ENCODE results near the gene RFXANK. TPM values are rescaled to one million over a fixed set of nuclear protein-coding genes. Genes with fewer than 3 reads are reported as not detected.

The RFXANK gene
- total and polyA plus RNA-seq, 2 experiments from 2014 or later, result 44.7 to 88.3 TPM

DNA sequence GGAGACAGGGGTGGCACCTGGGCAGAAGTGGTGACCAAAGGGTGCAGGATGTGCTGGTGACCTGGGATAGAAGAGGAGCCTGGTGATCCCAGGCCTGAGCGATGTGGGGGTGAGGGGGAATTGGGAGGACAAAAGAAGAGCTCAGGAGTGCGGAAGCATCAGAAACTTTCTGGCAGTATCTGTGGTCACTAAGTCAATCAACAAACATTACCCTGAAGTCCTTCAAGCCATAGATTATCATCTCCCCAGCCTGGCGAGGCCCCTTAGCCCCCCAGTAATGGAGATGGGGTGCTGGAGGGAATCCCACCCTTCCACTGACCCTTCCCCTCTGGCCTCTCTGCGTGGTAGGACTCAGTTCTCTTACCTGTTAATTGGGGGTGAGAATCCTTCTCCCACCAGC, 32.5 kb upstream of the RFXANK start:
- Histone ChIP-seq H3K4me3 (no peak overlapping the region), H3K9me2 (replicated peaks; ENCODE audit: insufficient read depth) (no peaks in the 10 kb centered on the region), H3K4me1 (ENCODE audit: insufficient read depth) (no peaks in the 10 kb centered on the region), H3K27me3 (no peaks in the 10 kb centered on the region), H3K27ac (no peak overlapping the region), H3K9me3 (ENCODE audit: low read depth) (no peaks in the 10 kb centered on the region), H3K79me2 (no peaks in the 10 kb centered on the region), H4K20me1 (ENCODE audit: insufficient read depth, poor library complexity, severe bottlenecking) (no peaks in the 10 kb centered on the region), H3K4me2 (no peak overlapping the region), H2AFZ (no peak overlapping the region), H3K36me3 (replicated peaks; ENCODE audit: insufficient read depth, low read depth) (no peaks in the 10 kb centered on the region)
- no peak for DNase-seq (ENCODE audit: low spot score)
- TF ChIP-seq EZH2phosphoT487 (IDR thresholded peaks at IDR 0.05; ENCODE audit: low read depth, severe bottlenecking, unreplicated experiment) (no peak), EZH2 (IDR thresholded peaks at IDR 0.05; ENCODE audit: borderline replicate concordance) (no peak)
- TF ChIP-seq, protein P1, sequence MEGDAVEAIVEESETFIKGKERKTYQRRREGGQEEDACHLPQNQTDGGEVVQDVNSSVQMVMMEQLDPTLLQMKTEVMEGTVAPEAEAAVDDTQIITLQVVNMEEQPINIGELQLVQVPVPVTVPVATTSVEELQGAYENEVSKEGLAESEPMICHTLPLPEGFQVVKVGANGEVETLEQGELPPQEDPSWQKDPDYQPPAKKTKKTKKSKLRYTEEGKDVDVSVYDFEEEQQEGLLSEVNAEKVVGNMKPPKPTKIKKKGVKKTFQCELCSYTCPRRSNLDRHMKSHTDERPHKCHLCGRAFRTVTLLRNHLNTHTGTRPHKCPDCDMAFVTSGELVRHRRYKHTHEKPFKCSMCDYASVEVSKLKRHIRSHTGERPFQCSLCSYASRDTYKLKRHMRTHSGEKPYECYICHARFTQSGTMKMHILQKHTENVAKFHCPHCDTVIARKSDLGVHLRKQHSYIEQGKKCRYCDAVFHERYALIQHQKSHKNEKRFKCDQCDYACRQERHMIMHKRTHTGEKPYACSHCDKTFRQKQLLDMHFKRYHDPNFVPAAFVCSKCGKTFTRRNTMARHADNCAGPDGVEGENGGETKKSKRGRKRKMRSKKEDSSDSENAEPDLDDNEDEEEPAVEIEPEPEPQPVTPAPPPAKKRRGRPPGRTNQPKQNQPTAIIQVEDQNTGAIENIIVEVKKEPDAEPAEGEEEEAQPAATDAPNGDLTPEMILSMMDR (IDR thresholded peaks at IDR 0.05; ENCODE audit: poor library complexity), result no peak
- 93% methylated on average over 4 of the region's 4 CpGs for WGBS (ENCODE audit: low lambda C conversion rate, missing lambda C conversion rate)

DNA sequence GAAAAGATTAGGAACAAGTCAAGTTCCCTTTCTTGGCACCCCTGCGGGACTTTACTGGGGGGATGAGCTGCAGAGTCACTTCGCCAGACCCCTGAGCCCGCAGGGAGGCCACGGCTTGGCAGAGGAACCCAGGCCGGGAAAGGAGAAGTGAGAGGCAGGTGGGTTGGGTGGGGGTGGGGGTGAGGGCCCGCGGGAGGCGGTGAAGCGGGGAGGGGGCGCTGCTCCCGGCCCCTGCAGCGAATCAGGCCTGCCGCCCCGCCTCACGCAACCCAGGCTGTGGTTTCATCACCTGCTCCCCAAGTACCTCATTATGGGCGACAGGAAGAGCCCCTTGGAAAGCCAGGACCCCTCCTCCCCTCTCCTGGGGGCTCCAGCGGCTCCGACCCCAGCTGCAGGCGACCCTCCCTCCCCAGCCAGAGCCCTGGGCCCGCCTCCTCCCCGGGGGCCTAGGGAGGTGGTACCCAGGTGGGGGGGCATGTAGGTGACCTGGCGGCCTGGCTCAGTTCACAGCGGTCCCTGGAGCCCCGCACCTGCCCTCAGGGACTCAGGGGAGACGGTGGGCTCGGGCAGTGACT, 31.5 kb upstream of the RFXANK start:
- 77% methylated on average over 15 of the region's 26 CpGs for WGBS (ENCODE audit: low lambda C conversion rate, missing lambda C conversion rate)
- Histone ChIP-seq H3K9me2 (replicated peaks; ENCODE audit: insufficient read depth) (no peaks in the 10 kb centered on the region), H4K20me1 (ENCODE audit: insufficient read depth, poor library complexity, severe bottlenecking) (no peaks in the 10 kb centered on the region), H3K27ac (no peak overlapping the region), H3K4me3 (no peak overlapping the region), H3K27me3 (no peaks in the 10 kb centered on the region), H3K4me2 (no peak overlapping the region), H3K79me2 (no peaks in the 10 kb centered on the region), H3K36me3 (replicated peaks; ENCODE audit: insufficient read depth, low read depth) (no peaks in the 10 kb centered on the region), H3K9me3 (ENCODE audit: low read depth) (no peaks in the 10 kb centered on the region), H3K4me1 (ENCODE audit: insufficient read depth) (no peaks in the 10 kb centered on the region), H2AFZ (no peak overlapping the region)
- no peak for DNase-seq (ENCODE audit: low spot score)
- TF ChIP-seq EZH2phosphoT487 (IDR thresholded peaks at IDR 0.05; ENCODE audit: low read depth, severe bottlenecking, unreplicated experiment), result no peak
- TF ChIP-seq, protein P1 (IDR thresholded peaks at IDR 0.05; ENCODE audit: poor library complexity), result no peak
- TF ChIP-seq EZH2 (IDR thresholded peaks at IDR 0.05; ENCODE audit: borderline replicate concordance), result no peak

DNA sequence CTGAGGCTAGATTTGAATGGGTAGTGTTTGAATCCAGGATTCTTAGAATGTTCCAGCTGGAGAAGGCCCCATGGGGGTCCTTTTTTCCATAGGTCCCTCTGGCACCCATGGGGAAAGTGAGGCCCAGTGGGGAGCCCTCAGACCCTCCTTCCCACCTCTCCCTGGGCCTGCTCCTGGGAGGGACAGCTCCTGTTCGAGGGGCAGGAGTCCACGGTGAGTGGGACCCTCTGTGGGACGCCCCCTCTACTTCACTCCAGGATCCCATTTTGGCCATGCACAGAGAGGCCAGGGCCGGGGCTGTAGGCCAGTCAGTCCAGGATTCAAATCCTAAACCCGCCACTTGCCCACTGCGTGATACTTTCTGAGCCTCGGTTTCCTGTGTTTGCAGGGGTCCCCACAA, 29.6 kb upstream of the RFXANK start:
- TF ChIP-seq, protein P1 (IDR thresholded peaks at IDR 0.05; ENCODE audit: poor library complexity), result no peak
- no peak for TF ChIP-seq EZH2 (IDR thresholded peaks at IDR 0.05; ENCODE audit: borderline replicate concordance)
- TF ChIP-seq EZH2phosphoT487 (IDR thresholded peaks at IDR 0.05; ENCODE audit: low read depth, severe bottlenecking, unreplicated experiment), result no peak
- Histone ChIP-seq H3K36me3 (replicated peaks; ENCODE audit: insufficient read depth, low read depth) (no peaks in the 10 kb centered on the region), H4K20me1 (ENCODE audit: insufficient read depth, poor library complexity, severe bottlenecking) (no peaks in the 10 kb centered on the region), H3K4me1 (ENCODE audit: insufficient read depth) (no peaks in the 10 kb centered on the region), H3K27ac (no peak overlapping the region), H2AFZ (no peak overlapping the region), H3K9me3 (ENCODE audit: low read depth) (no peaks in the 10 kb centered on the region), H3K79me2 (no peaks in the 10 kb centered on the region), H3K4me3 (no peak overlapping the region), H3K4me2 (no peak overlapping the region), H3K27me3 (no peaks in the 10 kb centered on the region), H3K9me2 (replicated peaks; ENCODE audit: insufficient read depth) (no peaks in the 10 kb centered on the region)
- DNase-seq (ENCODE audit: low spot score), result no peak
- whole genome bisulfite sequencing (ENCODE audit: low lambda C conversion rate, missing lambda C conversion rate), result 90% methylated on average over 7 of the region's 7 CpGs
